GM12872 (cell line): ENCODE results near the gene CD74.
A peak's percentile ranks its signal among the peaks of the same experiment; 100 is the strongest.

ENCODE experiments used
- CTCF ChIP-seq: IDR thresholded peaks from 3 replicates; pipeline ENCODE4 v1.5.1; 2011; ENCODE audit warnings: low read depth, mild to moderate bottlenecking, low read length, moderate library complexity; ENCODE audit not compliant: insufficient read depth

Gene CD74

GRCh38 chr5:150412319-150413175 lies at the start of gene CD74:
Gene CD74 (minus strand): TSS chr5:150412910. CDS start chr5:150412749, 161 bp downstream.
- TF ChIP-seq CTCF = no peak

GRCh38 chr5:150461231-150461630 lies 48.5 kb upstream of the CD74 start:
- no peak for TF ChIP-seq CTCF

GRCh38 chr5:150460781-150461180 lies 48.1 kb upstream of the CD74 start:
- no peak for TF ChIP-seq CTCF

GRCh38 chr5:150458802-150459557 lies 46.3 kb upstream of the CD74 start:
- TF ChIP-seq CTCF = peak; percentile 81

- TF ChIP-seq CTCF = no peak
Observed at GRCh38 chr5:150457562-150458240, 45.0 kb upstream of the CD74 start.

GRCh38 chr5:150457121-150457520 lies 44.4 kb upstream of the CD74 start:
- TF ChIP-seq CTCF = no peak
